GM20000 (cell line): ENCODE results near the gene MTMR2.

Source experiments
- DNase-seq: peaks from one replicate; pipeline ENCODE4 v3.0.0; 2012; ENCODE audit warnings: low spot score
- CTCF ChIP-seq: IDR thresholded peaks from 2 replicates; pipeline ENCODE4 v1.5.1; 2012; ENCODE audit warnings: mild to moderate bottlenecking, control low read depth; ENCODE audit errors: extremely low read depth, missing control alignments

The MTMR2 gene

GRCh38 chr11:95794086-95794485 is 129.8 kb downstream of the MTMR2 start:
- no peak for TF ChIP-seq CTCF
- DNase-seq: no peak

GRCh38 chr11:95793116-95793515 is 130.8 kb downstream of the MTMR2 start:
- TF ChIP-seq CTCF: no peak
- no peak for DNase-seq

GRCh38 chr11:95792700-95793099 is 131.2 kb downstream of the MTMR2 start:
- TF ChIP-seq CTCF: no peak
- DNase-seq: no peak

- TF ChIP-seq CTCF: no peak
- DNase-seq: no peak
Measured at GRCh38 chr11:95792200-95792599, 131.7 kb downstream of the MTMR2 start.

- no peak for TF ChIP-seq CTCF
- no peak for DNase-seq
Measured at GRCh38 chr11:95791709-95792033, 132.2 kb downstream of the MTMR2 start.

- no peak for TF ChIP-seq CTCF
- DNase-seq: peak; percentile 38
Measured at GRCh38 chr11:95790933-95791708, 132.8 kb downstream of the MTMR2 start.

- peak; percentile 89 for DNase-seq
- TF ChIP-seq CTCF: no peak
Measured at GRCh38 chr11:95790123-95790932, 133.6 kb downstream of the MTMR2 start, which contains the start of gene CEP57. CEP57 (plus strand) TSS chr11:95790498; CDS start chr11:95790699, 201 bp downstream.
